AG04450 (cell line): ENCODE results near the gene VEZF1. TPM values are rescaled to one million over a fixed set of nuclear protein-coding genes. Genes with fewer than 3 reads are reported as not detected.
A peak's percentile ranks its signal among the peaks of the same experiment; 100 is the strongest.

Experiments used
- CTCF ChIA-PET: fragments of 300-600, 350-600 bp; formaldehyde crosslinking; extraction: SDS; loops from one replicate; lab custom pipeline; 2022; ENCODE audit warnings: antibody characterized with exemption, inconsistent platforms; lab: Charles Lee
- POLR2A ChIA-PET: fragments of 350-600 bp; formaldehyde crosslinking; extraction: SDS; loops from one replicate; lab custom pipeline; 2021; ENCODE audit warnings: antibody characterized with exemption, inconsistent platforms; lab: Yijun Ruan, JAX
- DNase-seq: peaks from one replicate; pipeline ENCODE4 v3.0.0-alpha.2; 2011; ENCODE audit warnings: low read depth, low spot score
- H3K27ac ChIP-seq: one replicate; pipeline ENCODE4 v1.5.1; 2012; ENCODE audit warnings: low read depth, low read length, control low read depth
- H3K27me3 ChIP-seq: one replicate; pipeline ENCODE4 v1.6.0; 2012; ENCODE audit warnings: low read length; ENCODE audit not compliant: control insufficient read depth, insufficient read depth
- H3K4me3 ChIP-seq: 2 replicates; pipeline ENCODE4 v1.5.1; 2011; ENCODE audit warnings: mild to moderate bottlenecking, low read depth, low read length, control low read depth
- H3K9me3 ChIP-seq: 2 replicates; pipeline ENCODE4 v1.5.1; 2012; ENCODE audit warnings: low read length; ENCODE audit not compliant: control insufficient read depth, insufficient read depth
- polyA minus RNA-seq: library from RNA; depleted of rRNA, polyadenylated mRNA; stranded (reverse); fragments of >200 nt; gene quantifications from 2 replicates; pipeline ENCODE4 v1.2.3, GENCODE V29; 2011; rRNA and poly(A)+ RNA removed
- polyA plus RNA-seq: library from polyadenylated mRNA; depleted of rRNA; stranded (reverse); fragments of >200 nt; gene quantifications from 2 replicates; pipeline ENCODE4 v1.2.3, GENCODE V29; 2011; rRNA removed
- TF ChIP-seq, protein P1 (sequence below): IDR thresholded peaks from 2 replicates; pipeline ENCODE4 v1.5.1; 2011; ENCODE audit warnings: low read depth, low read length, control low read depth, inconsistent platforms

Gene VEZF1, protein sequence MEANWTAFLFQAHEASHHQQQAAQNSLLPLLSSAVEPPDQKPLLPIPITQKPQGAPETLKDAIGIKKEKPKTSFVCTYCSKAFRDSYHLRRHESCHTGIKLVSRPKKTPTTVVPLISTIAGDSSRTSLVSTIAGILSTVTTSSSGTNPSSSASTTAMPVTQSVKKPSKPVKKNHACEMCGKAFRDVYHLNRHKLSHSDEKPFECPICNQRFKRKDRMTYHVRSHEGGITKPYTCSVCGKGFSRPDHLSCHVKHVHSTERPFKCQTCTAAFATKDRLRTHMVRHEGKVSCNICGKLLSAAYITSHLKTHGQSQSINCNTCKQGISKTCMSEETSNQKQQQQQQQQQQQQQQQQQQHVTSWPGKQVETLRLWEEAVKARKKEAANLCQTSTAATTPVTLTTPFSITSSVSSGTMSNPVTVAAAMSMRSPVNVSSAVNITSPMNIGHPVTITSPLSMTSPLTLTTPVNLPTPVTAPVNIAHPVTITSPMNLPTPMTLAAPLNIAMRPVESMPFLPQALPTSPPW
- 34.2 and 38.9 TPM in 2 replicates for polyA plus RNA-seq
- polyA minus RNA-seq, result 65.1 and 68.2 TPM in 2 replicates

DNA sequence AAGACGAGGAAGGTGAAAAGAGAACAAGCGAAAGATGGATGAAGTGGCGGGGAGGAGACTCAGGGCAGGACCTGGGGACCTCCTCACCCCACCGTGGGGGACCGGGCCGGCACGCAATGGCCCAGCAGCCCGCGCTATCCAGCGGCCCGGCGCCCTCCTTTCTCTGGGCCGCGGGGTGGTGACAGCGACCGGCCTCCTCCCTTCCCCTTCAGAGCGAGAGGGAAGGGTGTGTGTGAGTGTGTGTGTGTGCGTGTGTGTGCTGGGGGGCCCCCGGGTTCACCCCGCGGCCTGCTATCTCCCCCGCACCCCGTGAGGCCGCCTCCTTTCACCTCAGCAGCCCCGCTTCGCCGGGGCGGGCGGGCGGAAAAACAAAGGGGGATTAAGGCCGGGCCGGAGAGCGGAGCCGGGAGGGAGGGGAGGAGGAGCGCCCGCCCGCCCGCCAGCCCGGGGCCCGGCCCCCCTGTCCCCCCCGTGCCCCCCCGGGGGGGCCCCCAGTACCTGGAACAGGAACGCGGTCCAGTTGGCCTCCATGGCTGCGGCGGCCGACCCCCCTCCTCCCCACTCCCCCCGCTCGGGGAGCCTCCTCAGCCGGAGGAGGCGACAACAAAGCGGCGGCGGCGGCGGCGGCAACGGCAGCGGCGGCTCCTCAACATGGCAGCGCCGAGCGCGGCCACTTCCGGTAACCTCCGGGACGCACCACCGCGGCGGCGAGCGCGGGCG is at the start of gene VEZF1:
Gene VEZF1 (minus strand): TSS at position 674 of the 720 bp plus-strand sequence. CDS start 143 bp downstream, at position 531.
- H3K27me3 ChIP-seq, result no peaks in the 10 kb centered on the region
- POLR2A ChIA-PET, result interaction anchor here (0.6 to 2.1 kb wide), 14 partner anchors 11 to 138 kb away, joined by 3 to 11 read pairs (median 5); partner anchors contain the start of genes MRPS23 and SRSF1
- CTCF ChIA-PET, result interaction anchor here (3.5 to 4.1 kb wide), 4 partner anchors 12 to 131 kb away, joined by 36 to 70 read pairs (median 51); no protein-coding TSS in a partner anchor
- peak within 1 kb of the TSS; percentile 96 for H3K27ac ChIP-seq
- H3K4me3 ChIP-seq, result peak within 1 kb of the TSS; percentile 79
- no peak for DNase-seq
- H3K9me3 ChIP-seq, result no peaks in the 10 kb centered on the region; the same call in 1 of the 2 replicates
- TF ChIP-seq, protein P1, sequence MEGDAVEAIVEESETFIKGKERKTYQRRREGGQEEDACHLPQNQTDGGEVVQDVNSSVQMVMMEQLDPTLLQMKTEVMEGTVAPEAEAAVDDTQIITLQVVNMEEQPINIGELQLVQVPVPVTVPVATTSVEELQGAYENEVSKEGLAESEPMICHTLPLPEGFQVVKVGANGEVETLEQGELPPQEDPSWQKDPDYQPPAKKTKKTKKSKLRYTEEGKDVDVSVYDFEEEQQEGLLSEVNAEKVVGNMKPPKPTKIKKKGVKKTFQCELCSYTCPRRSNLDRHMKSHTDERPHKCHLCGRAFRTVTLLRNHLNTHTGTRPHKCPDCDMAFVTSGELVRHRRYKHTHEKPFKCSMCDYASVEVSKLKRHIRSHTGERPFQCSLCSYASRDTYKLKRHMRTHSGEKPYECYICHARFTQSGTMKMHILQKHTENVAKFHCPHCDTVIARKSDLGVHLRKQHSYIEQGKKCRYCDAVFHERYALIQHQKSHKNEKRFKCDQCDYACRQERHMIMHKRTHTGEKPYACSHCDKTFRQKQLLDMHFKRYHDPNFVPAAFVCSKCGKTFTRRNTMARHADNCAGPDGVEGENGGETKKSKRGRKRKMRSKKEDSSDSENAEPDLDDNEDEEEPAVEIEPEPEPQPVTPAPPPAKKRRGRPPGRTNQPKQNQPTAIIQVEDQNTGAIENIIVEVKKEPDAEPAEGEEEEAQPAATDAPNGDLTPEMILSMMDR, result no peak

DNA sequence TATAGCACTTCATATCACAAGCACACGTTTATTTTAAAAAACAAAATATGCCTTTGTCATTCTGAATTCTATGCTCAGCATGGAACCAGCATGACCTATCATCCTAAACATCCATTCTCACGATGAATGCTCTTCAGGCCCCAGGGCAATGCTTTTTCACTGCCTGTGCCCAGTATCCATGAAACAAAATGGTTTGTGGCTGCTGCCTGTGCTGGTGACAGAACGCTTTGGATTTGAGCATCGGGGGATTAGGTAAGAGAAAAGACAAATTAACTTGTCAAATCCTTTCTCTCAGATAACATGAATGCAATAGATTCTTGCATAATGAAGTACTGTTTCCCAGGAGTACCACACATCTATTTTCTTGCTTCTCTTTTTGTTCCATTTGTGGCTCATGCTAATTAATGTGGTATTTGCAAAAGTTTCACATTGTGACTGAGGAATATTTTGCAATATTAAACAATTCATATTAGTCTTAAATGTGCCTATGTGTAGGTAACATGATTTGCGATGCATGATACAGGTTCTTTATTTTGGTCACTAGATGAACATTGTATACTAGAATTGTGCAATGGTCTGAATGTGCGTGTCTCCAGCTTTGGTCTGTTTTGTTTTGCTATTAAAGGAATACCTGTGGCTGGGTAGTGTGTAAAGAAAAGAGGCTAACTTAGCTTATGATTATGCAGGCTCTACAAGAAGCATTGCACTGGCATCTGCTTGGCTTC is 44.8 kb upstream of the VEZF1 start:
- no peaks in the 10 kb centered on the region for H3K9me3 ChIP-seq
- TF ChIP-seq, protein P1, result no peak
- H3K4me3 ChIP-seq, result no peak overlapping the region
- CTCF ChIA-PET, result no interaction called here
- DNase-seq, result no peak
- H3K27ac ChIP-seq, result no peak overlapping the region
- H3K27me3 ChIP-seq, result no peaks in the 10 kb centered on the region
- POLR2A ChIA-PET, result no interaction called here

DNA sequence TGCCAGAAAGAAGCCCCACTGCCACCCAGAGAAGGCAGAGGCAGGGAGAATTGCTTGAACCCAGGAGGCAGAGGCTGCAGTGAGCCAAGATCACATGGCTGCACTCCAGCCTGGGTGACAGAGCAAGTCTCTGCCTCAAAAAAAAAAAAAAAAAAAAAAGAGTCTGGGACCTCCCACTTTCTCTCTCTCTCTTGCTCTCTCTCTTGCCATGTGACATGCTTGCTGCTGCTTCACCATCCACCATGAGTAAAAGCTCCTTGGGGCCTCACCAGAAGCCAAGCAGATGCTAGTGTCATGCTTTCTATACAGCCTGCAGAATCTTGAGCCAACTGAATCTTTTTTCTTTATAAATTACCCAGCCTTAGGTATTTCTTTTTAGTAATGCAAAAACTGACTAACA is 40.5 kb upstream of the VEZF1 start:
- DNase-seq, result no peak
- H3K9me3 ChIP-seq, result no peaks in the 10 kb centered on the region
- ChIA-PET POLR2A (no interaction called here), CTCF (interaction anchor here (0.7 kb wide), 1 partner anchor 785 kb away, joined by 19 read pairs; no protein-coding TSS in a partner anchor)
- H3K27me3 ChIP-seq, result peaks cover 4% of the 10 kb centered on the region
- H3K27ac ChIP-seq, result no peak overlapping the region
- TF ChIP-seq, protein P1, result no peak
- H3K4me3 ChIP-seq, result no peak overlapping the region

DNA sequence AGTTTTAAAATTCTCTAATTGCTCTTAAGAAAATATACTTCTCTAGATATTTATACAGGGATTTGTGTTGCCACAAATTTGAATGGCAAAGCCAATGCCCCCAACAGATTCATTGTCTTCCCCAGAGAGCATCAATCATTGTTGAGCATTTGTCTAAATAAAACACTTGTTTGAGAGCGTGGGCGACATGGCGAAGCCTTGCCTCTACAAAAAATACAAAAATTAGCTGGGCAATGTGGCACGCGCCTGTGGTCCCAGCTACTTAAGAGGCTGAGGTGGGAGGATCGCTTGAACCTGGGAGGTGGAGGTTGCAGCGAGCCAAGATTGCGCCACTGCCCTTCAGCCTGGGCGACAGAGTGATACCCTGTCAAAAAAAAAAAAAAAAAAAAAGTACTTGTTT is 32.3 kb upstream of the VEZF1 start:
- POLR2A ChIA-PET, result no interaction called here
- DNase-seq, result no peak
- no peaks in the 10 kb centered on the region; the same call in 1 of the 2 replicates for H3K9me3 ChIP-seq
- CTCF ChIA-PET, result no interaction called here
- H3K4me3 ChIP-seq, result no peak overlapping the region
- TF ChIP-seq, protein P1, result no peak
- H3K27ac ChIP-seq, result no peak overlapping the region
- peaks cover 4% of the 10 kb centered on the region for H3K27me3 ChIP-seq
